Esophagus muscularis mucosa (tissue), 4 donors: Measurements from ENCODE around the gene TMPRSS9. TPM values are rescaled to one million over a fixed set of nuclear protein-coding genes. Genes with fewer than 3 reads are reported as not detected.

Source experiments
- DNase-seq: peaks from one replicate; pipeline ENCODE4 v3.0.0-alpha.2; 2017; ENCODE audit errors: extremely low spot score
- H3K27ac ChIP-seq, 4 donors: fragments of 200-600 bp; sonication (generic); replicated peaks in 1 of 4; 1 replicate in 3 of 4; 2 replicates in 1 of 4; pipeline ENCODE4 v1.5.1; 2016 to 2019; ENCODE audit warnings: mild to moderate bottlenecking in 1 of 4
- H3K27me3 ChIP-seq, 4 donors: fragments of 200-600 bp; sonication (generic); one replicate each; pipeline versions ENCODE4 v1.5.1 to v1.6.0; 2016 to 2019
- H3K36me3 ChIP-seq, 4 donors: fragments of 200-600 bp; sonication (generic); one replicate each; pipeline ENCODE4 v1.5.1; 2016 to 2019
- H3K4me1 ChIP-seq, 4 donors: fragments of 200-600 bp; sonication (generic); one replicate each; pipeline ENCODE4 v1.5.1; 2016 to 2019
- H3K4me3 ChIP-seq, 4 donors: fragments of 200-600 bp; sonication (generic); 1 replicate in 2 of 4; 2 replicates in 2 of 4; pipeline ENCODE4 v1.5.1; 2016 to 2019; ENCODE audit warnings: mild to moderate bottlenecking in 4 of 4, moderate library complexity in 1 of 4
- H3K9me3 ChIP-seq, 4 donors: fragments of 200-600 bp; sonication (generic); 1 replicate in 3 of 4; 2 replicates in 1 of 4; pipeline ENCODE4 v1.5.1; 2016 to 2019
- CTCF ChIP-seq, 3 experiments: fragments of 200-600 bp in 2 of 3; fragments of 450-650 bp in 1 of 3; sonication (generic) in 2 of 3; IDR thresholded peaks; one replicate each; pipeline ENCODE4 v1.5.1; 2017 to 2019; ENCODE audit warnings: antibody characterized with exemption in 3 of 3, mild to moderate bottlenecking in 2 of 3, moderate library complexity in 1 of 3
- EP300 ChIP-seq: sonication (generic); formaldehyde crosslinking; IDR thresholded peaks from one replicate; pipeline ENCODE4 v1.6.1; 2017; ENCODE audit warnings: antibody characterized with exemption
- POLR2A ChIP-seq: fragments of 450-650 bp; IDR thresholded peaks from one replicate; pipeline ENCODE4 v1.6.1; 2017; ENCODE audit warnings: antibody characterized with exemption, moderate library complexity, mild to moderate bottlenecking, low read depth
- POLR2AphosphoS5 ChIP-seq, 2 donors: sonication (generic); formaldehyde crosslinking; IDR thresholded peaks; one replicate each; pipeline ENCODE4 v1.6.1; 2017; ENCODE audit warnings: antibody characterized with exemption in 2 of 2
- WGBS: methylation state at CpG from one replicate; pipeline ENCODE4 v1.1.5; 2018; 5-methylcytosine and 5-hydroxymethylcytosine counted together
- intact Hi-C: fragments of 100-400 bp; cut with DNase I; formaldehyde crosslinking; loops from one replicate; pipeline ENCODE4 v1.15.1; 2023
- total RNA-seq, 4 donors: library from RNA; depleted of rRNA; stranded (reverse); fragments of >200 nt; gene quantifications; one replicate each; pipeline versions ENCODE4 v1.1.0 to v1.2.1, GENCODE V29; 2016

TMPRSS9 gene
- total RNA-seq, 4 donors from 2014 or later = 0.17 TPM; not detected in 3

GRCh38 chr19:2365201-2365970, 5.3 kb downstream of the TMPRSS9 start:
- TF ChIP-seq EP300 (no peak), POLR2A (no peak), CTCF (IDR thresholded peaks at IDR 0.05) (no peak)
- Histone ChIP-seq H3K36me3 (no peaks in the 10 kb centered on the region), H3K27me3 (peaks cover 0 to 69% (median 20%) of the 10 kb centered on the region in 4 donors), H3K9me3 (peaks cover 0 to 6% (median 2%) of the 10 kb centered on the region in 4 donors), H3K27ac (no peak overlapping the region), H3K4me3 (no peak overlapping the region), H3K4me1 (peaks cover 0 to 9% (median 3%) of the 10 kb centered on the region in 4 donors)
- no peak for DNase-seq
- intact Hi-C loops = no loop called here
- 60% methylated on average over 10 of the region's 10 CpGs for WGBS

GRCh38 chr19:2371656-2372055, 11.6 kb downstream of the TMPRSS9 start:
- H3K9me3 ChIP-seq = peaks cover 0 to 6% (median 2%) of the 10 kb centered on the region in 4 donors
- no peak overlapping the region for H3K27ac ChIP-seq
- TF ChIP-seq POLR2A (no peak), EP300 (no peak), POLR2AphosphoS5 (IDR thresholded peaks at IDR 0.05) (no peak), CTCF (IDR thresholded peaks at IDR 0.05) (no peak)
- no peak for DNase-seq
- H3K4me3 ChIP-seq = no peak overlapping the region
- peaks cover 0 to 47% (median 0%) of the 10 kb centered on the region in 4 donors for H3K27me3 ChIP-seq
- no peaks in the 10 kb centered on the region for H3K36me3 ChIP-seq
- WGBS = 80% methylated on average over 16 of the region's 16 CpGs
- intact Hi-C loops = no loop called here
- no peaks in the 10 kb centered on the region for H3K4me1 ChIP-seq

GRCh38 chr19:2372076-2372612, 12.1 kb downstream of the TMPRSS9 start:
- H3K27me3 ChIP-seq = peaks cover 0 to 47% (median 0%) of the 10 kb centered on the region in 4 donors
- no peaks in the 10 kb centered on the region for H3K4me1 ChIP-seq

GRCh38 chr19:2374808-2375207, 14.7 kb downstream of the TMPRSS9 start:
- Histone ChIP-seq H3K4me3 (no peak overlapping the region), H3K27me3 (peaks cover 0 to 40% (median 0%) of the 10 kb centered on the region in 4 donors), H3K4me1 (no peaks in the 10 kb centered on the region), H3K9me3 (peaks cover 0 to 3% (median under 1%) of the 10 kb centered on the region in 4 donors), H3K27ac (no peak overlapping the region), H3K36me3 (no peaks in the 10 kb centered on the region)
- TF ChIP-seq POLR2A (no peak), EP300 (no peak), POLR2AphosphoS5 (IDR thresholded peaks at IDR 0.05) (no peak), CTCF (IDR thresholded peaks at IDR 0.05) (no peak)
- DNase-seq = no peak
- 86% methylated on average over 13 of the region's 13 CpGs for WGBS
- intact Hi-C loops = no loop called here

More at GRCh38 chr19:2372076-2372612, 12.1 kb downstream of the TMPRSS9 start:
- no peak for DNase-seq
- H3K4me3 ChIP-seq = no peak overlapping the region
- no peak overlapping the region for H3K27ac ChIP-seq
- H3K36me3 ChIP-seq = no peaks in the 10 kb centered on the region
- WGBS = 65% methylated on average over 11 of the region's 11 CpGs
- peaks cover 0 to 6% (median 2%) of the 10 kb centered on the region in 4 donors for H3K9me3 ChIP-seq
- no peak for TF ChIP-seq CTCF (IDR thresholded peaks at IDR 0.05)
- TF ChIP-seq POLR2A = no peak
- TF ChIP-seq POLR2AphosphoS5 (IDR thresholded peaks at IDR 0.05) = no peak
- no peak for TF ChIP-seq EP300
- intact Hi-C loops = no loop called here
